ENCODE results near the gene PKDCC.

GRCh38 chr2:42103829-42104228, 56.0 kb downstream of the PKDCC start:
- TF ChIP-seq, protein P1, sequence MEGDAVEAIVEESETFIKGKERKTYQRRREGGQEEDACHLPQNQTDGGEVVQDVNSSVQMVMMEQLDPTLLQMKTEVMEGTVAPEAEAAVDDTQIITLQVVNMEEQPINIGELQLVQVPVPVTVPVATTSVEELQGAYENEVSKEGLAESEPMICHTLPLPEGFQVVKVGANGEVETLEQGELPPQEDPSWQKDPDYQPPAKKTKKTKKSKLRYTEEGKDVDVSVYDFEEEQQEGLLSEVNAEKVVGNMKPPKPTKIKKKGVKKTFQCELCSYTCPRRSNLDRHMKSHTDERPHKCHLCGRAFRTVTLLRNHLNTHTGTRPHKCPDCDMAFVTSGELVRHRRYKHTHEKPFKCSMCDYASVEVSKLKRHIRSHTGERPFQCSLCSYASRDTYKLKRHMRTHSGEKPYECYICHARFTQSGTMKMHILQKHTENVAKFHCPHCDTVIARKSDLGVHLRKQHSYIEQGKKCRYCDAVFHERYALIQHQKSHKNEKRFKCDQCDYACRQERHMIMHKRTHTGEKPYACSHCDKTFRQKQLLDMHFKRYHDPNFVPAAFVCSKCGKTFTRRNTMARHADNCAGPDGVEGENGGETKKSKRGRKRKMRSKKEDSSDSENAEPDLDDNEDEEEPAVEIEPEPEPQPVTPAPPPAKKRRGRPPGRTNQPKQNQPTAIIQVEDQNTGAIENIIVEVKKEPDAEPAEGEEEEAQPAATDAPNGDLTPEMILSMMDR (IDR thresholded peaks at IDR 0.05) = no peak
- no peak for TF ChIP-seq POLR2A (IDR thresholded peaks at IDR 0.05)
- no peak for TF ChIP-seq EP300 (IDR thresholded peaks at IDR 0.05)

Data from tibial nerve (tissue), 4 donors.